Chondrocyte (in vitro differentiated cells): ENCODE data around the gene CTIF. TPM values are rescaled to one million over a fixed set of nuclear protein-coding genes. Genes with fewer than 3 reads are reported as not detected.

Source experiments
- DNase-seq: peaks from one replicate; pipeline ENCODE4 v3.0.0; 2021; ENCODE audit warnings: mixed read lengths, low spot score
- H3K27ac Mint-ChIP-seq: one replicate; pipeline ENCODE4 v1.8.0; 2021; ENCODE audit warnings: mild to moderate bottlenecking, moderate library complexity, mixed read lengths; ENCODE audit not compliant: unreplicated experiment
- H3K27me3 Mint-ChIP-seq: 2 replicates; pipeline ENCODE4 v1.8.0; 2021; ENCODE audit warnings: low read depth, mixed read lengths
- H3K36me3 Mint-ChIP-seq: 2 replicates; pipeline ENCODE4 v1.8.0; 2021; ENCODE audit warnings: low read depth, mixed read lengths
- H3K4me1 Mint-ChIP-seq: 2 replicates; pipeline ENCODE4 v1.8.0; 2021; ENCODE audit warnings: low read depth, mild to moderate bottlenecking, mixed read lengths
- H3K4me3 Mint-ChIP-seq: one replicate; pipeline ENCODE4 v1.8.0; 2021; ENCODE audit warnings: mild to moderate bottlenecking, moderate library complexity, mixed read lengths; ENCODE audit not compliant: unreplicated experiment
- H3K9me3 Mint-ChIP-seq: 2 replicates; pipeline ENCODE4 v1.8.0; 2021; ENCODE audit warnings: low read depth, mixed read lengths
- total RNA-seq: library from RNA; stranded (reverse); gene quantifications from 3 replicates; pipeline ENCODE4 v1.2.1, GENCODE V29; 2021
- TF ChIP-seq, protein P1 (sequence below): fragments of 200-600 bp; sonication (generic); IDR thresholded peaks from 2 replicates; pipeline ENCODE4 v1.5.0; 2021; ENCODE audit warnings: antibody characterized with exemption, mild to moderate bottlenecking, moderate library complexity

CTIF gene
- total RNA-seq, 1 donor from 2014 or later: 184 TPM

DNA sequence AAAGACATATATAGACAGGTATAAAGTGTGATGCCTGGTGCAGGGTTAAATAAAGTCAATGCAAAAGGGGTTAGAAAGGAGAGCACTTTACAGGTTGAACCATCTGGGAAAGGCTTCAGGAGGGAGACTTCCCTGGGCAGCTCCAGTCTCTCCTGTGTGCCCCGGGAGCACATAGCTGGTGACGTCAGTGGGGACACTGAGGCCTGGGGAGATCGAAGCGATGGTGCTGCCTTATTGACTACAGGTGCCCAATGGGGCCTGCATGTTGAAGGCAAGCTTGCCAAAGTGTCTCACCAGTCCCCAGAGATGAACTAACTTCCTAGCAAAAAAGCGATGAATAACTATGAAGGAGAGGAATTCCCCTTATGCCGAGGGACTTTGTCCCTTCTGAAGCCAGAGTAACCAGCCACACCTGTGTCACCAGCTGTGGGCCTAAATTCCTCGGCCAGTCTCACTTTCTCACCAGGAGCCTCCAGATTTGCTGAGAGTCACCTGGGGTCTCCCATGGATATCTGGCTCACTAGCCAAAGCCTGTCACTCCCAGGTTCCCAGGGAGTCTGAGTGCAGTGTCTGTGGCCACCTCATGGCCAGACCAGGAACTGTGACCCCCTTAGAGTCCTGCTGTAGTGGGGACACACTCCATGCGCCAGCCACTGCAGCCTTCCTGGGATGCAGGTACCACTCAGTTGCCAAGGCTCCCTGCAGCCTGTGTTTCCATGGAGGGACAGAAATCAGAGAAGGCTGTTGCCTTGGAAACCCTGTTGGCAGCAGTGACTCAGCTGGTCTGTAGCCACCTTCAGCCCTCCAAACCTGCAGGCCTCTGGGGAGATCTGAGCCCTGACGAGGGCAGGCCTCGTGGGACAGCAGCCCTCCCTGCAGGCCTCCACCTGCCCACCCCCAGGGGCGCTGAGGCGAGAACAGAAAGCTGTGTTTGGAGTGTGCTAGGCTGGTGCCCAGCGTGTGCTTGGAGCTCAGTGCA, 128.7 kb downstream of the CTIF start:
- Mint-ChIP-seq H3K9me3 (peaks cover 16% of the 10 kb centered on the region), H3K36me3 (peaks cover 37% of the 10 kb centered on the region), H3K27me3 (no peaks in the 10 kb centered on the region), H3K4me1 (peaks cover 11% of the 10 kb centered on the region), H3K27ac (peak overlapping the region; percentile 27), H3K4me3 (no peak overlapping the region)
- TF ChIP-seq, protein P1, sequence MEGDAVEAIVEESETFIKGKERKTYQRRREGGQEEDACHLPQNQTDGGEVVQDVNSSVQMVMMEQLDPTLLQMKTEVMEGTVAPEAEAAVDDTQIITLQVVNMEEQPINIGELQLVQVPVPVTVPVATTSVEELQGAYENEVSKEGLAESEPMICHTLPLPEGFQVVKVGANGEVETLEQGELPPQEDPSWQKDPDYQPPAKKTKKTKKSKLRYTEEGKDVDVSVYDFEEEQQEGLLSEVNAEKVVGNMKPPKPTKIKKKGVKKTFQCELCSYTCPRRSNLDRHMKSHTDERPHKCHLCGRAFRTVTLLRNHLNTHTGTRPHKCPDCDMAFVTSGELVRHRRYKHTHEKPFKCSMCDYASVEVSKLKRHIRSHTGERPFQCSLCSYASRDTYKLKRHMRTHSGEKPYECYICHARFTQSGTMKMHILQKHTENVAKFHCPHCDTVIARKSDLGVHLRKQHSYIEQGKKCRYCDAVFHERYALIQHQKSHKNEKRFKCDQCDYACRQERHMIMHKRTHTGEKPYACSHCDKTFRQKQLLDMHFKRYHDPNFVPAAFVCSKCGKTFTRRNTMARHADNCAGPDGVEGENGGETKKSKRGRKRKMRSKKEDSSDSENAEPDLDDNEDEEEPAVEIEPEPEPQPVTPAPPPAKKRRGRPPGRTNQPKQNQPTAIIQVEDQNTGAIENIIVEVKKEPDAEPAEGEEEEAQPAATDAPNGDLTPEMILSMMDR: peak; percentile 71
- DNase-seq: peak; percentile 67

DNA sequence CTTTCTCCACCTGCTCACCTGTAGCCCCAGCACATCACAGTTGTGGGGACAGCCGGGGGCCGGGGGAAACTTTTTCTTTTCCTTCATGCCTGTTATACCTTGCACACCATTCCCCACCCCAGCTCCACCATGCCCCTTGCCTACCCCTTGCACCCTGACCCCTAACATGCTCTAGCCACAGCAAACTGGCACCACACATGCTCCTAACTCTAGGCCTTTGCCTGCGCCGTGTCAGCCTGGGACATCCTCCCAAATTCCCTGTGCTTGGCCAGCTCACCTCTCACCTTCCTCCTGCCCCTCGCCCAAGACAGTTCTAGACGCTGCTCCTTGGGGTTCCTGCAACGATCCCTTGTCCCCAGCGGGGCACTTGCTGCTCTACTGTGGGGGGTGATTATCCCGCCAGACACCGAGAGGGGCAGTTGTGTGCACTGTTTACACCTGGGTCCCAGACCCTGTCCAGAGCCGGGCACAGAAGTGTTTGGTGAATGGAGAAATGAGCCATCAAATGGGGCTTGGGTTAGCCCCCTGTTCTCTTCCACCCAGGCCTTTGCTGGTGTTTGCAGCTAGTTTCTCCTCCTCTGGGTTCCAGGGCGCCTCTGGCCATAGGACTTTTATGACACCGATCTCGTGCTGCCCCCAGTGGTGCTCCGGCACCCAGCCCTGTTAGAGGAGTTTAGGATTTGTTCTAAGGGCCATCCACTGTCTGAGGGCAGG, 129.8 kb downstream of the CTIF start:
- DNase-seq: peak; percentile 62
- Mint-ChIP-seq H3K4me1 (peaks cover 7% of the 10 kb centered on the region), H3K4me3 (no peak overlapping the region), H3K36me3 (peaks cover 41% of the 10 kb centered on the region), H3K27ac (no peak overlapping the region), H3K27me3 (no peaks in the 10 kb centered on the region), H3K9me3 (peaks cover 16% of the 10 kb centered on the region)
- TF ChIP-seq, protein P1: peak; percentile 43

DNA sequence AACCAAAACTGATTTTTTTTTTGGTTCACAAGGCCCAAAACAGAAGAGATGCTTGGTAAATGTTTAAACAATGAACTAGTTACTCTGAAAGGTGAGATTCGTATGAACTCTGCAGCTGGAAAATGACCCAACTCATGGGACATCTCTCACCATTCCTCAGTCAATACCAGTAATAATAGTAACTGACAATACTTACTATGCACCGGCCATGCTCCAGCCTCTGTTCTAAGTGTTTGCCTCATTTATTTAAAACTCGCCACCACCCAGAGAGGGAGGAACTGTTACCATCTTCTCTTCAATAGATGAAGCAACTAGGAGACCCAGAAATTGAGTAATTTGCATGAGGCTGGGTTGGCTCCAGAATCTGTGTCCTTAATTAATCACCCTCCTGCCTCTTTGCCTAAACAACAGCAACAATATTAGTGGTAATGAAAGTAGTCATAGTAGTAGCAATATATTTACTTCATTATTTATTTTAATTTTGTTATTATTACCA, 130.4 kb downstream of the CTIF start:
- Mint-ChIP-seq H3K9me3 (peaks cover 16% of the 10 kb centered on the region), H3K4me3 (no peak overlapping the region), H3K36me3 (peaks cover 41% of the 10 kb centered on the region), H3K27ac (no peak overlapping the region), H3K27me3 (no peaks in the 10 kb centered on the region), H3K4me1 (peaks cover 8% of the 10 kb centered on the region)
- TF ChIP-seq, protein P1: no peak
- DNase-seq: no peak

DNA sequence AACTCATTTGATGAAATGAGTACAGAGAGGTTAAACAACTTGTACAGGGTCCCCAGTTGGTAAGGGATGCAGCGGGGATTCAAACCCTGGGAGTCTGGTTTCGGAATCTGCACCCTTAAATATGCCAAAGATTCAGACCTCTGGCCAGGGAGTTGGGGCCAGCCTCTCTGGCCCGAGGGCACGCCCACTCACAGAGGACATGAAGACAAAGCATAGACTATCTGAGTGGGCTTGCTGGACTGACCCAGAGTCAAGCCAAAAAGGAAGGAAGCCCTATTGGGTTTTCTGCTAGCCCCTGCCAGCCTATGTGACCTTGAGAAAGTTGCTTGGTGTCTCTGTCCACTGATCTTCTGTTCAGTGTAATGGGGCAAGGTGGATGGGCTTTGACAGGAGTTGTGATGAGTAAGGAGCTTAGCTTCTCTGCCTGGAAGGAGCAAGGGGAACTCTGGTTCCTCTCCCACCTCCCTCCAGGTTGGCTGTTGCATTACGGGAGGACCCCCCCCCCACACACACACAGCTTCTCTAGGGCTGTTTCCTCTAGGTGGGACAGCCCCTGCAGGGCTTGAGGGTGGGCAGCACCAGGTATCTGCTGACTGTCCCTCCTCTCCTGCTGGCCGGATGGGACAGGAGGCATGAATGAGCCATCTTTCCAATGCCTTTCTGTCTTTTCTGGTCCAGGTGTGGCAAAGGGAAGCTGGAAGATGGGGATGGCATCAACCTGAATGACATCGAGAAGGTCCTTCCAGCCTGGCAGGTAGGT, 131.3 kb downstream of the CTIF start:
- DNase-seq: no peak
- no peaks in the 10 kb centered on the region for H3K27me3 Mint-ChIP-seq

More for the DNA sequence above, 131.3 kb downstream of the CTIF start:
- H3K4me3 Mint-ChIP-seq: no peak overlapping the region
- TF ChIP-seq, protein P1: no peak
- H3K4me1 Mint-ChIP-seq: peaks cover 10% of the 10 kb centered on the region
- H3K36me3 Mint-ChIP-seq: peaks cover 40% of the 10 kb centered on the region
- H3K27ac Mint-ChIP-seq: no peak overlapping the region
- H3K9me3 Mint-ChIP-seq: peaks cover 16% of the 10 kb centered on the region
